ENCODE data around the gene TNFRSF11A. TPM values are rescaled to one million over a fixed set of nuclear protein-coding genes. Genes with fewer than 3 reads are reported as not detected.

The TNFRSF11A gene
- polyA plus RNA-seq, 1 donor from 2014 or later = not detected

- Histone ChIP-seq H3K27ac (ENCODE audit: low read length) (no peak overlapping the region), H3K27me3 (ENCODE audit: insufficient read depth, low read depth, low read length) (no peaks in the 10 kb centered on the region), H3K4me2 (ENCODE audit: low read length) (no peak overlapping the region), H3K9me3 (ENCODE audit: low read length) (no peaks in the 10 kb centered on the region), H3F3A (ENCODE audit: insufficient read depth, low read length, poor library complexity, severe bottlenecking) (no peaks in the 10 kb centered on the region), H3K4me3 (ENCODE audit: low read length) (no peak overlapping the region), H2AFZ (ENCODE audit: low read depth, low read length) (no peak overlapping the region), H3K9me2 (ENCODE audit: insufficient read depth, low read length) (no peaks in the 10 kb centered on the region), H3K9ac (ENCODE audit: low read length) (no peak overlapping the region), H3K36me3 (ENCODE audit: insufficient read depth, low read length) (no peaks in the 10 kb centered on the region), H4K20me1 (ENCODE audit: insufficient read depth) (no peaks in the 10 kb centered on the region), H3K79me2 (replicated peaks; ENCODE audit: insufficient read depth, low read length) (no peaks in the 10 kb centered on the region)
- no peak for TF ChIP-seq SMC3 (conservative IDR thresholded peaks at IDR 0.05; ENCODE audit: poor library complexity)
- TF ChIP-seq, protein P1, sequence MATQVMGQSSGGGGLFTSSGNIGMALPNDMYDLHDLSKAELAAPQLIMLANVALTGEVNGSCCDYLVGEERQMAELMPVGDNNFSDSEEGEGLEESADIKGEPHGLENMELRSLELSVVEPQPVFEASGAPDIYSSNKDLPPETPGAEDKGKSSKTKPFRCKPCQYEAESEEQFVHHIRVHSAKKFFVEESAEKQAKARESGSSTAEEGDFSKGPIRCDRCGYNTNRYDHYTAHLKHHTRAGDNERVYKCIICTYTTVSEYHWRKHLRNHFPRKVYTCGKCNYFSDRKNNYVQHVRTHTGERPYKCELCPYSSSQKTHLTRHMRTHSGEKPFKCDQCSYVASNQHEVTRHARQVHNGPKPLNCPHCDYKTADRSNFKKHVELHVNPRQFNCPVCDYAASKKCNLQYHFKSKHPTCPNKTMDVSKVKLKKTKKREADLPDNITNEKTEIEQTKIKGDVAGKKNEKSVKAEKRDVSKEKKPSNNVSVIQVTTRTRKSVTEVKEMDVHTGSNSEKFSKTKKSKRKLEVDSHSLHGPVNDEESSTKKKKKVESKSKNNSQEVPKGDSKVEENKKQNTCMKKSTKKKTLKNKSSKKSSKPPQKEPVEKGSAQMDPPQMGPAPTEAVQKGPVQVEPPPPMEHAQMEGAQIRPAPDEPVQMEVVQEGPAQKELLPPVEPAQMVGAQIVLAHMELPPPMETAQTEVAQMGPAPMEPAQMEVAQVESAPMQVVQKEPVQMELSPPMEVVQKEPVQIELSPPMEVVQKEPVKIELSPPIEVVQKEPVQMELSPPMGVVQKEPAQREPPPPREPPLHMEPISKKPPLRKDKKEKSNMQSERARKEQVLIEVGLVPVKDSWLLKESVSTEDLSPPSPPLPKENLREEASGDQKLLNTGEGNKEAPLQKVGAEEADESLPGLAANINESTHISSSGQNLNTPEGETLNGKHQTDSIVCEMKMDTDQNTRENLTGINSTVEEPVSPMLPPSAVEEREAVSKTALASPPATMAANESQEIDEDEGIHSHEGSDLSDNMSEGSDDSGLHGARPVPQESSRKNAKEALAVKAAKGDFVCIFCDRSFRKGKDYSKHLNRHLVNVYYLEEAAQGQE (IDR thresholded peaks at IDR 0.05; ENCODE audit: borderline replicate concordance) = no peak
- no peak for TF ChIP-seq POLR2AphosphoS5 (IDR thresholded peaks at IDR 0.05)
- TF ChIP-seq MXI1 (conservative IDR thresholded peaks at IDR 0.05; ENCODE audit: poor library complexity, severe bottlenecking) = no peak
- TF ChIP-seq RAD21 (conservative IDR thresholded peaks at IDR 0.05) = no peak
- TF ChIP-seq TAF1 (IDR thresholded peaks at IDR 0.05; ENCODE audit: low read depth) = no peak
- TF ChIP-seq EZH2 (IDR thresholded peaks at IDR 0.05; ENCODE audit: borderline replicate concordance, insufficient read depth, low read length, poor library complexity, severe bottlenecking) = no peak
- TF ChIP-seq EP300 (conservative IDR thresholded peaks at IDR 0.05; ENCODE audit: poor library complexity, severe bottlenecking) = no peak
- TF ChIP-seq, protein P2, sequence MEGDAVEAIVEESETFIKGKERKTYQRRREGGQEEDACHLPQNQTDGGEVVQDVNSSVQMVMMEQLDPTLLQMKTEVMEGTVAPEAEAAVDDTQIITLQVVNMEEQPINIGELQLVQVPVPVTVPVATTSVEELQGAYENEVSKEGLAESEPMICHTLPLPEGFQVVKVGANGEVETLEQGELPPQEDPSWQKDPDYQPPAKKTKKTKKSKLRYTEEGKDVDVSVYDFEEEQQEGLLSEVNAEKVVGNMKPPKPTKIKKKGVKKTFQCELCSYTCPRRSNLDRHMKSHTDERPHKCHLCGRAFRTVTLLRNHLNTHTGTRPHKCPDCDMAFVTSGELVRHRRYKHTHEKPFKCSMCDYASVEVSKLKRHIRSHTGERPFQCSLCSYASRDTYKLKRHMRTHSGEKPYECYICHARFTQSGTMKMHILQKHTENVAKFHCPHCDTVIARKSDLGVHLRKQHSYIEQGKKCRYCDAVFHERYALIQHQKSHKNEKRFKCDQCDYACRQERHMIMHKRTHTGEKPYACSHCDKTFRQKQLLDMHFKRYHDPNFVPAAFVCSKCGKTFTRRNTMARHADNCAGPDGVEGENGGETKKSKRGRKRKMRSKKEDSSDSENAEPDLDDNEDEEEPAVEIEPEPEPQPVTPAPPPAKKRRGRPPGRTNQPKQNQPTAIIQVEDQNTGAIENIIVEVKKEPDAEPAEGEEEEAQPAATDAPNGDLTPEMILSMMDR (IDR thresholded peaks at IDR 0.05; ENCODE audit: poor library complexity, severe bottlenecking) = no peak
Measured at GRCh38 chr18:62346333-62347088, 21.4 kb downstream of the TNFRSF11A start.

DNA sequence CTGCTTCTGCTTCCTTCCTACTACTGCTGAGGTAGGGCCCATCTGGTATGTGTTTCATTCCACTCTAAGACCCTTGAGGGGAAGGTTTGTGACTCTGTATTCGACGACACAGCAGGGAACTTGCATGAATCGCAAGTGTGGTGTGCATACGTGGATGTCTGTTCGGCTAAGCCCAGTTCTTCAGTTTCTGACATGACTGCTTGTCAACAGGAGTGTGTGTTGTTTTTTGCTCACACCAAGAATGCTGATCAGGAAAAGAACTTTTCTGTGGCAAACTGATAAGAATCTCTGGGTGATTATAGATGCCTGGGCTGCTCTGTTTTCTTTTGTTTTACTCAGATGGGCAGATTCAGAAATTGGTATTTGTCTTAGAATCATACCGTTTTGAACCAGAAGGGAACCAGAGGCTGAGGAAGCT is 22.0 kb downstream of the TNFRSF11A start:
- no peaks in the 10 kb centered on the region for H3K9me3 ChIP-seq (ENCODE audit: low read length)
- no peak overlapping the region for H3K27ac ChIP-seq (ENCODE audit: low read length)
- no peak overlapping the region for H2AFZ ChIP-seq (ENCODE audit: low read depth, low read length)
- no peaks in the 10 kb centered on the region for H3K27me3 ChIP-seq (ENCODE audit: insufficient read depth, low read depth, low read length)
- no peaks in the 10 kb centered on the region for H3K79me2 ChIP-seq (replicated peaks; ENCODE audit: insufficient read depth, low read length)
- no peak overlapping the region for H3K4me3 ChIP-seq (ENCODE audit: low read length)
- TF ChIP-seq POLR2AphosphoS5 (IDR thresholded peaks at IDR 0.05) = no peak
- TF ChIP-seq EP300 (conservative IDR thresholded peaks at IDR 0.05; ENCODE audit: poor library complexity, severe bottlenecking) = no peak
- TF ChIP-seq MXI1 (conservative IDR thresholded peaks at IDR 0.05; ENCODE audit: poor library complexity, severe bottlenecking) = no peak
- no peak for TF ChIP-seq EZH2 (IDR thresholded peaks at IDR 0.05; ENCODE audit: borderline replicate concordance, insufficient read depth, low read length, poor library complexity, severe bottlenecking)
- no peak overlapping the region for H3K9ac ChIP-seq (ENCODE audit: low read length)
- H3K36me3 ChIP-seq (ENCODE audit: insufficient read depth, low read length) = no peaks in the 10 kb centered on the region
- no peak overlapping the region for H3K4me2 ChIP-seq (ENCODE audit: low read length)
- no peaks in the 10 kb centered on the region for H4K20me1 ChIP-seq (ENCODE audit: insufficient read depth)
- H3K9me2 ChIP-seq (ENCODE audit: insufficient read depth, low read length) = no peaks in the 10 kb centered on the region
- H3F3A ChIP-seq (ENCODE audit: insufficient read depth, low read length, poor library complexity, severe bottlenecking) = no peaks in the 10 kb centered on the region

Measured in neural cell (in vitro differentiated cells).